Measurements from ENCODE around the gene RSAD2.

GRCh38 chr2:6932206-6932605 lies 54.6 kb downstream of the RSAD2 start:
- TF ChIP-seq CTCF (IDR thresholded peaks at IDR 0.05; ENCODE audit: low read length), result no peak
- TF ChIP-seq EZH2phosphoT487 (IDR thresholded peaks at IDR 0.05; ENCODE audit: low read length), result no peak
- TF ChIP-seq EZH2 (optimal IDR thresholded peaks at IDR 0.05; ENCODE audit: low read depth, low read length), result no peak

Data from MM.1S (cell line).